ENCODE measurements around the gene OLR1.

The OLR1 gene

DNA sequence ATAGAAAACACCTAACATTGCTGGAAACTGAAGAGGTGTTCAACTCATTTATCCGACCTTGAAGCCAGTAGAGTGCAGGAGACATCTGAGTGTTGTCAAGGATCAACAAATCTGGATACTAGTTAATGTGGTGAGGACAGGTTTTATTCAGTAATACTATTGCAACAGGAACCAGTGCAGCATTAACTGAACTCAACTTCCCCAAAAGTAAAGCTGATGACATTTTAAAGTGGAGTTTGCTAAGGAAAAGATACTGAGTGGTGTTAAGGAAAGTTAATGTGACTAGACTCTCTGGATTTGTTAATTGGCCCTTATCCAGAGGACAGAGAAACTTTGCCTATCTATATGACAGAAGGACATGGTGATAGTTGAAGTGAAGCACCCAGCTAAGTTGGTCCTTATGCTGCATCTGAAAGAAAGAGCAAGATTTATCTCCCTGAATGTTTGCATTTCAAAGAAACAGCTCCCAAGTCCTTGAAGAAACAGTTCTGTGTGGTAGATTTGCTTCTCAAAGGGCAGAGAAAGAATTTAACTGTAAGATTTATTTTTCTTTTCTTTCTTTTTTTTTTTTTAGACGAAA, 40.7 kb downstream of the OLR1 start:
- no peak overlapping the region for H3K4me3 ChIP-seq (ENCODE audit: low read depth, low read length)

DNA sequence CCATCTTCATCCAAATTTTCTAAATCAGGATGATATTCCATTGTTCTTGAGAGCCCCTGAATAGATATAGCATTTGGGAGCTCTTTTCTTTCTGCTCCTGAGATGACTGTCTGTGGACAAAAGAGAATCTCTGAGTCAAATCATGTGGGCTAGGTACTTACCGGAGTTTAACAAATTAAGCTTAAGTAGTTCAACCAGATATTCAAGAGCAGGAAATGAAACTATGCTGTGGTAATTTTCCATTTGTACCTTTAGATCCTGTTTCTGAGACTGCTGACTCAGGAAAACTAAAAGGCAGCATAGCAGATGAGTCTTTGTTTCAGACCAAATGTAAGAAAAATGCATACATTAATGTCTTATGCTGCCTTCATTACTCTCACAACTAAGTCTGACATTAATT, 41.9 kb downstream of the OLR1 start, which contains the start of gene CLEC7A:
TSS of gene CLEC7A (minus strand) at position 158 of the 400 bp plus-strand sequence. CDS start at position 41, 117 bp downstream.
- TF ChIP-seq, protein P1, sequence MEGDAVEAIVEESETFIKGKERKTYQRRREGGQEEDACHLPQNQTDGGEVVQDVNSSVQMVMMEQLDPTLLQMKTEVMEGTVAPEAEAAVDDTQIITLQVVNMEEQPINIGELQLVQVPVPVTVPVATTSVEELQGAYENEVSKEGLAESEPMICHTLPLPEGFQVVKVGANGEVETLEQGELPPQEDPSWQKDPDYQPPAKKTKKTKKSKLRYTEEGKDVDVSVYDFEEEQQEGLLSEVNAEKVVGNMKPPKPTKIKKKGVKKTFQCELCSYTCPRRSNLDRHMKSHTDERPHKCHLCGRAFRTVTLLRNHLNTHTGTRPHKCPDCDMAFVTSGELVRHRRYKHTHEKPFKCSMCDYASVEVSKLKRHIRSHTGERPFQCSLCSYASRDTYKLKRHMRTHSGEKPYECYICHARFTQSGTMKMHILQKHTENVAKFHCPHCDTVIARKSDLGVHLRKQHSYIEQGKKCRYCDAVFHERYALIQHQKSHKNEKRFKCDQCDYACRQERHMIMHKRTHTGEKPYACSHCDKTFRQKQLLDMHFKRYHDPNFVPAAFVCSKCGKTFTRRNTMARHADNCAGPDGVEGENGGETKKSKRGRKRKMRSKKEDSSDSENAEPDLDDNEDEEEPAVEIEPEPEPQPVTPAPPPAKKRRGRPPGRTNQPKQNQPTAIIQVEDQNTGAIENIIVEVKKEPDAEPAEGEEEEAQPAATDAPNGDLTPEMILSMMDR (IDR thresholded peaks at IDR 0.05; ENCODE audit: low read depth, low read length), result no peak
- H3K4me3 ChIP-seq (ENCODE audit: low read depth, low read length), result no peak within 1 kb of the TSS

More for the DNA sequence above, 40.7 kb downstream of the OLR1 start:
- TF ChIP-seq, protein P1 (IDR thresholded peaks at IDR 0.05; ENCODE audit: low read depth, low read length), result no peak

DNA sequence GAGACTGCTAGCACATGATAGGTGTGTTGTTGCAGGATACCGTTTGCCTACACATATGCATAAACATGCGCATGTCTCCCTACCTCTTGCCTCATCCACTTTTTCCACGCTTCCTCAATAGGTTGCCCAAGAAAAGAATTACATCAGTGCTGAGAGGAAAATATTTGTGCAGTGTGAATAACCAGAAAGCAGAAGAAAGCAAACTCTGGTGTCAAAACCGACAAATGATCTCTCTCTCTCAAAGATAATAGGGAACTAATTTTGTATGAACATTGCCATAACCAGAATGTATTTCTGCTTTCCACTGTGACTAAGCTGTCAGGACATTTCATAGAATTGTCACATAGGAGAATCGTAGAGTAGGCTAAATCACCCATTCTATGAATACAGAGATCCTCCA, 43.2 kb downstream of the OLR1 start:
- TF ChIP-seq, protein P1 (IDR thresholded peaks at IDR 0.05; ENCODE audit: low read depth, low read length), result no peak
- no peak overlapping the region for H3K4me3 ChIP-seq (ENCODE audit: low read depth, low read length)

DNA sequence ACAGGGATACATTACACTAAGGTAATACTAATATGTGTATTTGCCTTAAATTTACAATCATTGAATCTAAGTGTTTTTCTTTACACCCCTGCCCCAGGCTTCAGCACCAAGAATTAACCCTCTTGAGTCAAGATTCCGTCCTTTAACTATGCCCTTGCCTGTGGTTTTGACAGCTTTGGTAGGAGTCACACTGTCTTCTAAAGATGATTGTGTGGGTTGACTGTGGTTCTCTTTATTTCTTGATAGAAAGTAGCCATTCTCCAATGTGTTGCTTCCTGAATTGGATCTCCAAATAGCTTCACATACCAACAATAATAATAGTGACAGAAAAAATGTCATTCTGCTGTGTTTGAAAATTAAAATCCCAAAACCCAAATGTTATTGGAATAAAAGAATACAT, 45.5 kb downstream of the OLR1 start:
- no peak overlapping the region for H3K4me3 ChIP-seq (ENCODE audit: low read depth, low read length)
- TF ChIP-seq, protein P1 (IDR thresholded peaks at IDR 0.05; ENCODE audit: low read depth, low read length), result no peak

DNA sequence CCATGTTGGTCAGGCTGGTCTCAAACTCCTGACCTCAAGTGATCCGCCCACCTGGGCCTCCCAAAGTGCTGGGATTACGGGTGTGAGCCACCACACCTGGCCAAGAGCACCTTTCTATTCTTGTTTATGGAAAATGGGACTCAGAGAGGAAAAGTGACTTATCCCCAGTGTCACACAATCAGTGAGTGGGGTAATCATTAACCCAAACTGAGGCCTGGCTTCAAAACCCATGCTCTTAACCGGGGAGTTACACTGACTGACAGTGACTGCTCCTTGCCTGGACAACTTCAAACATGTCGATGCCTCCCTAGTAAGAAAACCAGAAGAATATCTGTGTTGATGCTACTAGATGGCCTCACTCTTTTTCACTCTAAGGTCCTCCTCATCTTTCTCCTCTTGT, 49.2 kb downstream of the OLR1 start:
- TF ChIP-seq, protein P1 (IDR thresholded peaks at IDR 0.05; ENCODE audit: low read depth, low read length), result no peak

DNA sequence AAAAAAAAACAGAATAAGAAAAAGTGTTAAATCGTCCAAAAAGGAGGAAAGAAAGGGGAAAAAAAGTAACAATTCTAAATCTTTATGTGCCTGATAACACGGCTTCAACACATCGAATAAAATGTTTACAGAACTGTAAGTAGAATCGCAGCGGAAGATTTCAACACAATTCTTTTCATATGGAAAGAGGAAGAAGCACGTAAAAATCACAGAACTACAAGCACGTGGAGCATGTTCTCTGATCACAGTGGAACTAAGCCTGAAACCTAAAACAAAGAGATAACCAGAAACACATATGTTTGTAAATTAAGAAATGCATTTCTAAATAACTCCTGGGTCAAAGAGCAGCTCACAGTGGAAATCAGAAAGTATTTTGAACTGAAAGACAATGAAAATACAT, 50.7 kb downstream of the OLR1 start:
- no peak overlapping the region for H3K4me3 ChIP-seq (ENCODE audit: low read depth, low read length)
- TF ChIP-seq, protein P1 (IDR thresholded peaks at IDR 0.05; ENCODE audit: low read depth, low read length), result no peak

More for the DNA sequence above, 49.2 kb downstream of the OLR1 start:
- no peak overlapping the region for H3K4me3 ChIP-seq (ENCODE audit: low read depth, low read length)

DNA sequence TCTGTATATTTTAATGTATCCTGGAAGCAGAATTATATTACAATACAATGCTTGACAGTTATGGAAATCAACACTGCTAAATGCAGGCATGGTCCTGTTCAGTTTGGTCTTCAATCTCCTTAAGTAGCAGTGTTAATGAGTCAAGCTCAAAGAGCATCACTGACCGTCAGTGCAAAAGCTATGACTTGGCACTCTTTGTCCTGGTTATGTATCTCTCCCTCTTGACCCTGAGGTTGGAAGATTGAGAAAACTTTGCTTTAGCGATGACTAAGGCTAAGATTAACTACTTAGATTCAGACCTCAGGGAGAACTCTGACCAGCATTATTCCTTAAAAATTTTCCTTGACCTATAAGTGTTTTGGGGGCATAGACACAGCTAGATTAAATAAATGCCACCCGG, 52.9 kb downstream of the OLR1 start:
- H3K4me3 ChIP-seq (ENCODE audit: low read depth, low read length), result no peak overlapping the region
- TF ChIP-seq, protein P1 (IDR thresholded peaks at IDR 0.05; ENCODE audit: low read depth, low read length), result no peak

All from WI38 (cell line).